ENCODE measurements around the gene TGM6.
A peak's percentile ranks its signal among the peaks of the same experiment; 100 is the strongest.
"Not testable (repeated sequence)": the region's sequence is repeated elsewhere in the genome, so short reads cannot be mapped to it uniquely, and the experiment has no call there.

TGM6 gene

GRCh38 chr20:2400290-2400689 lies 19.6 kb downstream of the TGM6 start:
- DNase-seq, result no peak

GRCh38 chr20:2401527-2401926 lies 20.8 kb downstream of the TGM6 start:
- DNase-seq, result no peak

- DNase-seq, result no peak
Measured at GRCh38 chr20:2402271-2402980, 21.7 kb downstream of the TGM6 start.

GRCh38 chr20:2403291-2404052 lies 22.8 kb downstream of the TGM6 start:
- no peak for DNase-seq

- no peak for DNase-seq
Measured at GRCh38 chr20:2405693-2406065, 25.0 kb downstream of the TGM6 start.

- not testable (repeated sequence) for DNase-seq
Measured at GRCh38 chr20:2407355-2407754, 26.7 kb downstream of the TGM6 start.

GRCh38 chr20:2408111-2408510 lies 27.4 kb downstream of the TGM6 start:
- no peak for DNase-seq

GRCh38 chr20:2416541-2417212 lies 36.0 kb downstream of the TGM6 start:
- no peak for DNase-seq

GRCh38 chr20:2417213-2417541 lies 36.5 kb downstream of the TGM6 start:
- DNase-seq, result no peak

GRCh38 chr20:2418388-2418787 lies 37.7 kb downstream of the TGM6 start:
- DNase-seq, result no peak

GRCh38 chr20:2420510-2420909 lies 39.8 kb downstream of the TGM6 start:
- no peak for DNase-seq

GRCh38 chr20:2421247-2421646 lies 40.5 kb downstream of the TGM6 start:
- DNase-seq, result no peak

GRCh38 chr20:2429051-2429450 lies 48.4 kb downstream of the TGM6 start:
- DNase-seq, result no peak

- no peak for DNase-seq
Measured at GRCh38 chr20:2430538-2430937, 49.8 kb downstream of the TGM6 start.

- DNase-seq, result no peak
Measured at GRCh38 chr20:2431185-2431584, 50.5 kb downstream of the TGM6 start.

GRCh38 chr20:2446845-2447244 lies 66.1 kb downstream of the TGM6 start:
- no peak for DNase-seq

- DNase-seq, result no peak
Measured at GRCh38 chr20:2449386-2449785, 68.7 kb downstream of the TGM6 start.

GRCh38 chr20:2451422-2451821 lies 70.7 kb downstream of the TGM6 start:
- DNase-seq, result no peak

- peak; percentile 29 to 38 for DNase-seq
Measured at GRCh38 chr20:2451939-2452732, 71.4 kb downstream of the TGM6 start.

- no peak for DNase-seq
Measured at GRCh38 chr20:2453792-2454191, 73.1 kb downstream of the TGM6 start.

- no peak for DNase-seq
Measured at GRCh38 chr20:2455771-2456497, 75.2 kb downstream of the TGM6 start.

- DNase-seq, result no peak
Measured at GRCh38 chr20:2458919-2459499, 78.3 kb downstream of the TGM6 start.
